GM21825 (cell line): ENCODE data around the gene TRAT1.

Source experiments
- ATAC-seq: cut with Tn5 transposase; IDR thresholded peaks from one replicate; pipeline ENCODE4 v1.9.1; 2021; ENCODE audit warnings: mild to moderate bottlenecking, moderate library complexity; ENCODE audit not compliant: unreplicated experiment

Gene TRAT1

GRCh38 chr3:108849075-108849474, 26.5 kb downstream of the TRAT1 start:
- no peak for ATAC-seq

- no peak for ATAC-seq
Measured at GRCh38 chr3:108861401-108861800, 38.8 kb downstream of the TRAT1 start.

- peak; percentile 83 for ATAC-seq
Measured at GRCh38 chr3:108862865-108863798, 40.5 kb downstream of the TRAT1 start.

GRCh38 chr3:108863799-108864135, 41.2 kb downstream of the TRAT1 start:
- no peak for ATAC-seq

- ATAC-seq: no peak
Measured at GRCh38 chr3:108877901-108878300, 55.3 kb downstream of the TRAT1 start.

GRCh38 chr3:108879915-108880314, 57.3 kb downstream of the TRAT1 start:
- no peak for ATAC-seq

- ATAC-seq: no peak
Measured at GRCh38 chr3:108882762-108883161, 60.2 kb downstream of the TRAT1 start.

- ATAC-seq: no peak
Measured at GRCh38 chr3:108883373-108883772, 60.8 kb downstream of the TRAT1 start.

GRCh38 chr3:108887121-108887520, 64.5 kb downstream of the TRAT1 start:
- ATAC-seq: no peak

GRCh38 chr3:108887777-108888176, 65.2 kb downstream of the TRAT1 start:
- ATAC-seq: no peak

- ATAC-seq: no peak
Measured at GRCh38 chr3:108891833-108892232, 69.2 kb downstream of the TRAT1 start.

GRCh38 chr3:108894981-108895380, 72.4 kb downstream of the TRAT1 start:
- no peak for ATAC-seq

GRCh38 chr3:108897883-108898282, 75.3 kb downstream of the TRAT1 start:
- peak; percentile 52 for ATAC-seq

GRCh38 chr3:108899530-108899929, 76.9 kb downstream of the TRAT1 start:
- ATAC-seq: no peak
